Panc1 (cell line): ENCODE measurements around the gene SRF.

ENCODE experiments used
- POLR2AphosphoS5 ChIP-seq: IDR thresholded peaks from 2 replicates; pipeline ENCODE4 v1.6.1; 2012; ENCODE audit warnings: mild to moderate bottlenecking, low read depth, low read length, moderate library complexity
- SIN3A ChIP-seq: IDR thresholded peaks from 2 replicates; pipeline ENCODE4 v1.6.1; 2012; ENCODE audit warnings: low read depth, mild to moderate bottlenecking, low read length, moderate library complexity, borderline replicate concordance; ENCODE audit not compliant: insufficient read depth
- TF ChIP-seq, protein P1 (sequence below): fragments of 450-650 bp; IDR thresholded peaks from 2 replicates; pipeline ENCODE4 v1.5.1; 2017; ENCODE audit warnings: mild to moderate bottlenecking

- TF ChIP-seq POLR2AphosphoS5 (no peak), SIN3A (no peak)
- TF ChIP-seq, protein P1, sequence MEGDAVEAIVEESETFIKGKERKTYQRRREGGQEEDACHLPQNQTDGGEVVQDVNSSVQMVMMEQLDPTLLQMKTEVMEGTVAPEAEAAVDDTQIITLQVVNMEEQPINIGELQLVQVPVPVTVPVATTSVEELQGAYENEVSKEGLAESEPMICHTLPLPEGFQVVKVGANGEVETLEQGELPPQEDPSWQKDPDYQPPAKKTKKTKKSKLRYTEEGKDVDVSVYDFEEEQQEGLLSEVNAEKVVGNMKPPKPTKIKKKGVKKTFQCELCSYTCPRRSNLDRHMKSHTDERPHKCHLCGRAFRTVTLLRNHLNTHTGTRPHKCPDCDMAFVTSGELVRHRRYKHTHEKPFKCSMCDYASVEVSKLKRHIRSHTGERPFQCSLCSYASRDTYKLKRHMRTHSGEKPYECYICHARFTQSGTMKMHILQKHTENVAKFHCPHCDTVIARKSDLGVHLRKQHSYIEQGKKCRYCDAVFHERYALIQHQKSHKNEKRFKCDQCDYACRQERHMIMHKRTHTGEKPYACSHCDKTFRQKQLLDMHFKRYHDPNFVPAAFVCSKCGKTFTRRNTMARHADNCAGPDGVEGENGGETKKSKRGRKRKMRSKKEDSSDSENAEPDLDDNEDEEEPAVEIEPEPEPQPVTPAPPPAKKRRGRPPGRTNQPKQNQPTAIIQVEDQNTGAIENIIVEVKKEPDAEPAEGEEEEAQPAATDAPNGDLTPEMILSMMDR: no peak
Measured at GRCh38 chr6:43204271-43205105, 33.4 kb downstream of the SRF start.
